Thymus (tissue), 11 donors: ENCODE data around the gene SIX3. TPM values are rescaled to one million over a fixed set of nuclear protein-coding genes. Genes with fewer than 3 reads are reported as not detected.

Experiments used
- DNase-seq, 9 donors: peaks; one replicate each; pipeline ENCODE4 v3.0.0-alpha.2; 2013; ENCODE audit warnings: low spot score in 9 of 9, low read depth in 6 of 9, missing footprints in 1 of 9
- H3K27ac ChIP-seq, 2 donors: one replicate each; pipeline ENCODE4 v1.5.1; 2013; ENCODE audit warnings: control low read depth in 1 of 2, low read depth in 1 of 2, low read length in 1 of 2, mild to moderate bottlenecking in 1 of 2, moderate library complexity in 1 of 2
- H3K27me3 ChIP-seq, 2 donors: one replicate each; pipeline ENCODE4 v1.5.1; 2013; ENCODE audit warnings: low read length in 1 of 2; ENCODE audit not compliant: control insufficient read depth in 2 of 2, insufficient read depth in 1 of 2
- H3K36me3 ChIP-seq, 2 donors: one replicate each; pipeline ENCODE4 v1.5.1; 2013; ENCODE audit warnings: low read length in 1 of 2, mild to moderate bottlenecking in 1 of 2, moderate library complexity in 1 of 2; ENCODE audit not compliant: control insufficient read depth in 2 of 2, insufficient read depth in 2 of 2
- H3K4me1 ChIP-seq, 2 donors: one replicate each; pipeline ENCODE4 v1.5.1; 2013; ENCODE audit warnings: low read length in 2 of 2; ENCODE audit not compliant: control insufficient read depth in 2 of 2, insufficient read depth in 2 of 2
- H3K4me3 ChIP-seq, 2 donors: one replicate each; pipeline ENCODE4 v1.5.1; 2013; ENCODE audit warnings: low read length in 2 of 2, control low read depth in 1 of 2, mild to moderate bottlenecking in 1 of 2
- H3K9me3 ChIP-seq, 2 donors: one replicate each; pipeline ENCODE4 v1.5.1; 2013; ENCODE audit warnings: low read length in 1 of 2, mild to moderate bottlenecking in 1 of 2; ENCODE audit not compliant: control insufficient read depth in 2 of 2, insufficient read depth in 1 of 2
- WGBS: extraction: QIAGEN DNeasy Blood & Tissue Kit; methylation state at CpG from one replicate; pipeline ENCODE4 v1.1.7; 2013; 5-methylcytosine and 5-hydroxymethylcytosine counted together
- polyA plus RNA-seq: library from polyadenylated mRNA; stranded (reverse); fragments of 200-250 nt; gene quantifications from one replicate; pipeline ENCODE4 v1.2.3, GENCODE V29; 2013
- total RNA-seq: library from RNA; stranded (reverse); fragments of 120-200 nt; gene quantifications from one replicate; pipeline ENCODE4 v1.2.4, GENCODE V29; 2013
- donor health status: healthy.

Gene SIX3
- total and polyA plus RNA-seq, 2 donors, result 0.11 TPM; not detected in 1

- H3K4me3 ChIP-seq, result no peak overlapping the region
- peaks cover 0 to 5% of the 10 kb centered on the region in 2 donors for H3K9me3 ChIP-seq
- WGBS, result 90% methylated on average over 6 of the region's 6 CpGs
- H3K36me3 ChIP-seq, result no peaks in the 10 kb centered on the region
- no peak overlapping the region for H3K27ac ChIP-seq
- H3K4me1 ChIP-seq, result peaks cover 0 to 8% of the 10 kb centered on the region in 2 donors
- DNase-seq, result no peak
- H3K27me3 ChIP-seq, result peaks cover 28 to 82% of the 10 kb centered on the region in 2 donors
Measured at GRCh38 chr2:44957656-44958327, 16.3 kb downstream of the SIX3 start.

GRCh38 chr2:44959855-44960254, 18.4 kb downstream of the SIX3 start:
- no peak for DNase-seq
- Histone ChIP-seq H3K27me3 (peaks cover 9 to 74% of the 10 kb centered on the region in 2 donors), H3K36me3 (no peaks in the 10 kb centered on the region), H3K4me3 (no peak overlapping the region), H3K9me3 (peaks cover 0 to 5% of the 10 kb centered on the region in 2 donors), H3K4me1 (peaks cover 0 to 7% of the 10 kb centered on the region in 2 donors), H3K27ac (no peak overlapping the region)
- 90% methylated on average over 6 of the region's 6 CpGs for WGBS

GRCh38 chr2:44960871-44961270, 19.4 kb downstream of the SIX3 start:
- Histone ChIP-seq H3K4me3 (no peak overlapping the region), H3K27me3 (peaks cover 2 to 73% of the 10 kb centered on the region in 2 donors), H3K27ac (no peak overlapping the region), H3K9me3 (no peaks in the 10 kb centered on the region), H3K36me3 (no peaks in the 10 kb centered on the region), H3K4me1 (no peaks in the 10 kb centered on the region)
- DNase-seq, result no peak
- 91% methylated on average over 5 of the region's 5 CpGs for WGBS

- H3K27me3 ChIP-seq, result peaks cover under 1 to 72% of the 10 kb centered on the region in 2 donors
- 95% methylated on average over 5 of the region's 5 CpGs for WGBS
- H3K4me1 ChIP-seq, result no peaks in the 10 kb centered on the region
- no peaks in the 10 kb centered on the region for H3K36me3 ChIP-seq
- H3K9me3 ChIP-seq, result no peaks in the 10 kb centered on the region
- no peak overlapping the region for H3K27ac ChIP-seq
- H3K4me3 ChIP-seq, result no peak overlapping the region
- no peak for DNase-seq
Measured at GRCh38 chr2:44962176-44962695, 20.7 kb downstream of the SIX3 start.

GRCh38 chr2:44964752-44965236, 23.3 kb downstream of the SIX3 start:
- Histone ChIP-seq H3K9me3 (no peaks in the 10 kb centered on the region), H3K27me3 (peaks cover 0 to 52% of the 10 kb centered on the region in 2 donors)

GRCh38 chr2:44965684-44966083, 24.2 kb downstream of the SIX3 start:
- no peaks in the 10 kb centered on the region for H3K36me3 ChIP-seq
- H3K27me3 ChIP-seq, result peaks cover 0 to 49% of the 10 kb centered on the region in 2 donors
- no peaks in the 10 kb centered on the region for H3K9me3 ChIP-seq
- no peaks in the 10 kb centered on the region for H3K4me1 ChIP-seq
- over 99% methylated on average over 2 of the region's 2 CpGs for WGBS
- no peak overlapping the region for H3K4me3 ChIP-seq
- DNase-seq, result no peak
- no peak overlapping the region for H3K27ac ChIP-seq

More at GRCh38 chr2:44964752-44965236, 23.3 kb downstream of the SIX3 start:
- no peak overlapping the region for H3K4me3 ChIP-seq
- 28% methylated on average over 16 of the region's 16 CpGs for WGBS
- no peaks in the 10 kb centered on the region for H3K36me3 ChIP-seq
- DNase-seq, result no peak
- no peaks in the 10 kb centered on the region for H3K4me1 ChIP-seq
- no peak overlapping the region for H3K27ac ChIP-seq

- Histone ChIP-seq H3K4me3 (no peak overlapping the region), H3K27ac (no peak overlapping the region), H3K9me3 (no peaks in the 10 kb centered on the region), H3K4me1 (no peaks in the 10 kb centered on the region), H3K27me3 (peaks cover 0 to 40% of the 10 kb centered on the region in 2 donors), H3K36me3 (no peaks in the 10 kb centered on the region)
- 89% methylated on average over 6 of the region's 6 CpGs for WGBS
- no peak for DNase-seq
Measured at GRCh38 chr2:44967056-44967455, 25.6 kb downstream of the SIX3 start.

- no peaks in the 10 kb centered on the region for H3K36me3 ChIP-seq
- H3K27ac ChIP-seq, result no peak overlapping the region
- H3K4me3 ChIP-seq, result no peak overlapping the region
- DNase-seq, result no peak
- WGBS, result 97% methylated on average over 5 of the region's 5 CpGs
- no peaks in the 10 kb centered on the region for H3K4me1 ChIP-seq
- H3K27me3 ChIP-seq, result peaks cover 0 to 37% of the 10 kb centered on the region in 2 donors
- H3K9me3 ChIP-seq, result no peaks in the 10 kb centered on the region
Measured at GRCh38 chr2:44967727-44968432, 26.4 kb downstream of the SIX3 start.

GRCh38 chr2:44969936-44970335, 28.4 kb downstream of the SIX3 start:
- H3K4me3 ChIP-seq, result no peak overlapping the region

More at GRCh38 chr2:44969936-44970335, 28.4 kb downstream of the SIX3 start:
- Histone ChIP-seq H3K27me3 (peaks cover 0 to 26% of the 10 kb centered on the region in 2 donors), H3K27ac (no peak overlapping the region), H3K4me1 (no peaks in the 10 kb centered on the region), H3K9me3 (no peaks in the 10 kb centered on the region), H3K36me3 (no peaks in the 10 kb centered on the region)
- no peak for DNase-seq
- 92% methylated on average over 4 of the region's 4 CpGs for WGBS
